ENCODE data around the gene NONO.

DNA sequence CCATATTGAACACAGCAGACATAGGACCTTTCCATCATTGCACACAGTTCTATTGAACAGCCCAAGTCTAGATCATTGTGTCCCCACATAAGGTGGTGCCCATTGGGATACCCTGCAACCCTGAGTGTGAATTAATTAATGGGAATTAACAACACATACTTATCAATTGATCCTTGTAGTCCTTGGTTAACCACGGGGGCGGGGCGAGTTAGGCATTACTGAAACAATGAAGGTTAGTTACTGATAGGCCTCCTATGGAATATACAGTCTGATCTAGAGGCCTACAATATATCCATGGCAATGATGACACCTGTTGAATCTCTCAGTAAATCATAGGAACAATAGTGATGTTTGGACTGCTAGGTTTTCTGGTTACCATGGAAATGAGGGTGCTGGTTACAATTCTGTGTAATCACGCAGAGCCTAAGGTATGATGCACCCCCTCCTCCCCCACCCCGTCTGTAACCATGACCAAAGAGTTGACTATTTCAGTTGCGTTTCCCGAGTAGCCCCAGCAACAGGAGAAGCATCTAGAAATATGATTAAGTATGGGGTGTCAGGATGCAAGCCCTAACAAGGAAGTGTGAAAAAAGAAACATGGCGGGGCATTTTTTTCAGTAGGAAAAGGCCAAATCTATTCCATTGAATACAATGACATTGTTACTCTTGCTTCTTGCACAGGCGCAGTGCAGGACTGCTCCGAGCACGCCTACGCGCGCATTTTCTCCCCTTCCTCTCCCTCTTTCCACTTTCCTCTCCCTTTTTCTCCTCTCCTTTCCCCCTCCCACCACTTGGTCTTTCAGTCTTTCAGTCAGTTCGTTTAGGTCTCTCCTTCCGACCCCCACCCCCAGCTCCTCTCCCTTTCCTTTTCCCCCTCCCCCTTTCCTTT, 677 bp upstream of the NONO start:
- TF ChIP-seq NRF1 (IDR thresholded peaks at IDR 0.05; ENCODE audit: low read depth, low read length) (no peak; the same call in 1 of the 2 replicates), MAX (IDR thresholded peaks at IDR 0.05; ENCODE audit: low read depth) (no peak), SMC3 (IDR thresholded peaks at IDR 0.05; ENCODE audit: low read depth, low read length) (no peak), EZH2phosphoT487 (IDR thresholded peaks at IDR 0.05; ENCODE audit: borderline replicate concordance, low read depth) (no peak), GATA2 (CRISPR knock-in tag; IDR thresholded peaks at IDR 0.05) (no peak), EP300 (IDR thresholded peaks at IDR 0.05; ENCODE audit: borderline replicate concordance in 1 of 2, low read depth in 1 of 2, low read length in 1 of 2) (no peak), RAD21 (IDR thresholded peaks at IDR 0.05; ENCODE audit: low read length) (no peak), USF2 (IDR thresholded peaks at IDR 0.05; ENCODE audit: borderline replicate concordance, low read depth, low read length) (no peak), YY1 (IDR thresholded peaks at IDR 0.05; ENCODE audit: low read depth) (no peak), JUND (IDR thresholded peaks at IDR 0.05) (no peak), REST (IDR thresholded peaks at IDR 0.05; ENCODE audit: low read depth, low read length) (no peak), TAF1 (IDR thresholded peaks at IDR 0.05; ENCODE audit: borderline replicate concordance, low read depth, low read length) (no peak)
- TF ChIP-seq, protein P1, sequence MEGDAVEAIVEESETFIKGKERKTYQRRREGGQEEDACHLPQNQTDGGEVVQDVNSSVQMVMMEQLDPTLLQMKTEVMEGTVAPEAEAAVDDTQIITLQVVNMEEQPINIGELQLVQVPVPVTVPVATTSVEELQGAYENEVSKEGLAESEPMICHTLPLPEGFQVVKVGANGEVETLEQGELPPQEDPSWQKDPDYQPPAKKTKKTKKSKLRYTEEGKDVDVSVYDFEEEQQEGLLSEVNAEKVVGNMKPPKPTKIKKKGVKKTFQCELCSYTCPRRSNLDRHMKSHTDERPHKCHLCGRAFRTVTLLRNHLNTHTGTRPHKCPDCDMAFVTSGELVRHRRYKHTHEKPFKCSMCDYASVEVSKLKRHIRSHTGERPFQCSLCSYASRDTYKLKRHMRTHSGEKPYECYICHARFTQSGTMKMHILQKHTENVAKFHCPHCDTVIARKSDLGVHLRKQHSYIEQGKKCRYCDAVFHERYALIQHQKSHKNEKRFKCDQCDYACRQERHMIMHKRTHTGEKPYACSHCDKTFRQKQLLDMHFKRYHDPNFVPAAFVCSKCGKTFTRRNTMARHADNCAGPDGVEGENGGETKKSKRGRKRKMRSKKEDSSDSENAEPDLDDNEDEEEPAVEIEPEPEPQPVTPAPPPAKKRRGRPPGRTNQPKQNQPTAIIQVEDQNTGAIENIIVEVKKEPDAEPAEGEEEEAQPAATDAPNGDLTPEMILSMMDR (IDR thresholded peaks at IDR 0.05), result no peak
- TF ChIP-seq, protein P2, sequence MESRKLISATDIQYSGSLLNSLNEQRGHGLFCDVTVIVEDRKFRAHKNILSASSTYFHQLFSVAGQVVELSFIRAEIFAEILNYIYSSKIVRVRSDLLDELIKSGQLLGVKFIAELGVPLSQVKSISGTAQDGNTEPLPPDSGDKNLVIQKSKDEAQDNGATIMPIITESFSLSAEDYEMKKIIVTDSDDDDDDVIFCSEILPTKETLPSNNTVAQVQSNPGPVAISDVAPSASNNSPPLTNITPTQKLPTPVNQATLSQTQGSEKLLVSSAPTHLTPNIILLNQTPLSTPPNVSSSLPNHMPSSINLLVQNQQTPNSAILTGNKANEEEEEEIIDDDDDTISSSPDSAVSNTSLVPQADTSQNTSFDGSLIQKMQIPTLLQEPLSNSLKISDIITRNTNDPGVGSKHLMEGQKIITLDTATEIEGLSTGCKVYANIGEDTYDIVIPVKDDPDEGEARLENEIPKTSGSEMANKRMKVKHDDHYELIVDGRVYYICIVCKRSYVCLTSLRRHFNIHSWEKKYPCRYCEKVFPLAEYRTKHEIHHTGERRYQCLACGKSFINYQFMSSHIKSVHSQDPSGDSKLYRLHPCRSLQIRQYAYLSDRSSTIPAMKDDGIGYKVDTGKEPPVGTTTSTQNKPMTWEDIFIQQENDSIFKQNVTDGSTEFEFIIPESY (IDR thresholded peaks at IDR 0.05; ENCODE audit: borderline replicate concordance, low read depth), result no peak

Data from SK-N-SH (cell line).